SU-DHL-6 (cell line): ENCODE data around the gene MYO10.

Experiments used
- H2AFZ ChIP-seq: fragments of 200-600 bp; sonication (generic); 2 replicates; pipeline ENCODE4 v1.6.1; 2014; ENCODE audit warnings: low read depth, mild to moderate bottlenecking, moderate library complexity, mixed read lengths, antibody characterized with exemption, low read length; ENCODE audit not compliant: severe bottlenecking
- H3F3A ChIP-seq: fragments of 200-600 bp; shearing (Covaris generic); 2 replicates; pipeline ENCODE4 v1.6.0; 2016; ENCODE audit warnings: antibody characterized with exemption, mild to moderate bottlenecking; ENCODE audit not compliant: insufficient read depth
- H3K27ac ChIP-seq: fragments of 200-600 bp; sonication (generic); 2 replicates; pipeline ENCODE4 v1.5.1; 2016; ENCODE audit warnings: low read depth, mild to moderate bottlenecking, low read length, moderate library complexity, mixed read lengths
- H3K27me3 ChIP-seq: fragments of 200-600 bp; sonication (generic), shearing (Covaris generic); 2 replicates; pipeline ENCODE4 v1.6.0; 2014; ENCODE audit warnings: mild to moderate bottlenecking, low read length
- H3K36me3 ChIP-seq: fragments of 200-600 bp; sonication (generic); 2 replicates; pipeline ENCODE4 v1.6.1; 2014; ENCODE audit warnings: mild to moderate bottlenecking, low read length, mixed read lengths
- H3K4me2 ChIP-seq: fragments of 300-600, 200-600 bp; shearing (Covaris generic), sonication (generic); 2 replicates; pipeline ENCODE4 v1.6.0; 2014; ENCODE audit warnings: low read length, low read depth, mild to moderate bottlenecking; ENCODE audit not compliant: poor library complexity, severe bottlenecking
- H3K4me3 ChIP-seq: fragments of 200-600 bp; sonication (generic); 2 replicates; pipeline ENCODE4 v1.5.1; 2014; ENCODE audit warnings: antibody characterized with exemption, low read length, mild to moderate bottlenecking, mixed read lengths; ENCODE audit not compliant: insufficient read depth, poor library complexity, severe bottlenecking
- H3K79me2 ChIP-seq: fragments of 200-600 bp; sonication (generic); 2 replicates; pipeline ENCODE4 v1.6.1; 2014; ENCODE audit warnings: mild to moderate bottlenecking, low read length, moderate library complexity; ENCODE audit not compliant: insufficient read depth
- H3K9ac ChIP-seq: fragments of 200-600 bp; sonication (generic); 2 replicates; pipeline ENCODE4 v1.7.0; 2014; ENCODE audit warnings: mild to moderate bottlenecking, low read length
- H3K9me2 ChIP-seq: fragments of 200-600 bp; sonication (generic); replicated peaks from 2 replicates; pipeline ENCODE4 v1.6.1; 2014; ENCODE audit warnings: low read length; ENCODE audit not compliant: insufficient read depth
- H3K9me3 ChIP-seq: fragments of 200-600 bp; sonication (generic); 2 replicates; pipeline ENCODE4 v1.6.1; 2014; ENCODE audit warnings: low read length, mixed read lengths; ENCODE audit not compliant: insufficient read depth
- H4K20me1 ChIP-seq: fragments of 200-600 bp; sonication (generic); 2 replicates; pipeline ENCODE4 v1.6.1; 2014; ENCODE audit warnings: low read depth, mild to moderate bottlenecking, antibody characterized with exemption, low read length, moderate library complexity, mixed read lengths
- EZH2phosphoT487 ChIP-seq: fragments of 200-600 bp; sonication (generic), shearing (Covaris generic); conservative IDR thresholded peaks from 2 replicates; pipeline ENCODE4 v1.6.1; 2018; ENCODE audit warnings: mild to moderate bottlenecking, antibody characterized with exemption, low read length, moderate library complexity, mixed read lengths
- TF ChIP-seq, protein P1 (sequence below): fragments of 200-600 bp; sonication (generic); IDR thresholded peaks from one replicate; pipeline ENCODE4 v1.5.1; 2017; ENCODE audit warnings: antibody characterized with exemption, mild to moderate bottlenecking, low read length, moderate library complexity; ENCODE audit not compliant: insufficient read depth, poor library complexity, severe bottlenecking

The MYO10 gene

DNA sequence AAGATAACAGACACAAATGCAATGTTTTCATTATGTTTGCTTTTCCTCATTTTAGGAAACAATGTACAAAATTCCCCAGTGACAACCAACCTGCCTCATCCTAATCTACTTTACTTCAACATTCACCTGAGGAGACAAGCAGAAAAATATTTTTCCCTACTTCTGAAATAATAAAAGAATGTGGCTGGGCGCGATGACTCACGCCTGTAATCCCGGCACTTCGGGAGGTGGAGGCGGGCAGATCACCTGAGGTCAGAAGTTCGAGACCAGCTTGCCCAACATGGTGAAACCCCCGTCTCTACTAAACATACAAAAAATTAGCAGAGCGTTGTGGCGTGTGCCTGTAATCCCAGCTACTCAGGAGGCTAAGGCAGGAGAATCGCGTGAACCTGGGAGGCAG is 36.9 kb downstream of the MYO10 start:
- Histone ChIP-seq H3F3A (no peaks in the 10 kb centered on the region), H3K9ac (no peak overlapping the region), H3K4me2 (no peak overlapping the region), H3K36me3 (no peaks in the 10 kb centered on the region), H3K4me3 (no peak overlapping the region), H3K27me3 (no peaks in the 10 kb centered on the region), H2AFZ (no peak overlapping the region), H3K9me3 (no peaks in the 10 kb centered on the region), H3K79me2 (no peaks in the 10 kb centered on the region), H4K20me1 (no peaks in the 10 kb centered on the region), H3K9me2 (no peaks in the 10 kb centered on the region), H3K27ac (no peak overlapping the region)
- no peak for TF ChIP-seq EZH2phosphoT487
- TF ChIP-seq, protein P1, sequence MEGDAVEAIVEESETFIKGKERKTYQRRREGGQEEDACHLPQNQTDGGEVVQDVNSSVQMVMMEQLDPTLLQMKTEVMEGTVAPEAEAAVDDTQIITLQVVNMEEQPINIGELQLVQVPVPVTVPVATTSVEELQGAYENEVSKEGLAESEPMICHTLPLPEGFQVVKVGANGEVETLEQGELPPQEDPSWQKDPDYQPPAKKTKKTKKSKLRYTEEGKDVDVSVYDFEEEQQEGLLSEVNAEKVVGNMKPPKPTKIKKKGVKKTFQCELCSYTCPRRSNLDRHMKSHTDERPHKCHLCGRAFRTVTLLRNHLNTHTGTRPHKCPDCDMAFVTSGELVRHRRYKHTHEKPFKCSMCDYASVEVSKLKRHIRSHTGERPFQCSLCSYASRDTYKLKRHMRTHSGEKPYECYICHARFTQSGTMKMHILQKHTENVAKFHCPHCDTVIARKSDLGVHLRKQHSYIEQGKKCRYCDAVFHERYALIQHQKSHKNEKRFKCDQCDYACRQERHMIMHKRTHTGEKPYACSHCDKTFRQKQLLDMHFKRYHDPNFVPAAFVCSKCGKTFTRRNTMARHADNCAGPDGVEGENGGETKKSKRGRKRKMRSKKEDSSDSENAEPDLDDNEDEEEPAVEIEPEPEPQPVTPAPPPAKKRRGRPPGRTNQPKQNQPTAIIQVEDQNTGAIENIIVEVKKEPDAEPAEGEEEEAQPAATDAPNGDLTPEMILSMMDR: no peak

- H3K9me3 ChIP-seq: no peaks in the 10 kb centered on the region
- no peak overlapping the region for H3K27ac ChIP-seq
- no peak overlapping the region for H2AFZ ChIP-seq
- H3K9me2 ChIP-seq: no peaks in the 10 kb centered on the region
- no peak overlapping the region for H3K4me3 ChIP-seq
- H3K4me2 ChIP-seq: no peak overlapping the region
- no peaks in the 10 kb centered on the region for H4K20me1 ChIP-seq
- no peaks in the 10 kb centered on the region for H3K27me3 ChIP-seq
- no peaks in the 10 kb centered on the region for H3F3A ChIP-seq
- no peaks in the 10 kb centered on the region for H3K79me2 ChIP-seq
- no peak overlapping the region for H3K9ac ChIP-seq
- H3K36me3 ChIP-seq: no peaks in the 10 kb centered on the region
- no peak for TF ChIP-seq EZH2phosphoT487
- TF ChIP-seq, protein P1: no peak
Measured at GRCh38 chr5:16897800-16898199, 38.3 kb downstream of the MYO10 start.

GRCh38 chr5:16897284-16897704 is 38.8 kb downstream of the MYO10 start:
- no peak overlapping the region for H3K4me2 ChIP-seq
- no peaks in the 10 kb centered on the region for H3K9me3 ChIP-seq
- H3K36me3 ChIP-seq: no peaks in the 10 kb centered on the region
- no peaks in the 10 kb centered on the region for H3K27me3 ChIP-seq
- H3K4me3 ChIP-seq: no peak overlapping the region
- no peaks in the 10 kb centered on the region for H3K79me2 ChIP-seq
- no peaks in the 10 kb centered on the region for H4K20me1 ChIP-seq
- no peak overlapping the region for H3K9ac ChIP-seq
- H2AFZ ChIP-seq: no peak overlapping the region
- H3K9me2 ChIP-seq: no peaks in the 10 kb centered on the region
- TF ChIP-seq, protein P1: no peak
- TF ChIP-seq EZH2phosphoT487: no peak
- H3K27ac ChIP-seq: no peak overlapping the region
- no peaks in the 10 kb centered on the region for H3F3A ChIP-seq
